Colonic mucosa (tissue), 4 donors: ENCODE results near the gene RANGRF. TPM values are rescaled to one million over a fixed set of nuclear protein-coding genes. Genes with fewer than 3 reads are reported as not detected.

ENCODE experiments used
- DNase-seq: peaks from one replicate; pipeline ENCODE4 v3.0.0-alpha.2; 2020
- H3K27ac ChIP-seq: fragments of 200-600 bp; one replicate; pipeline ENCODE4 v1.8.0; 2021
- H3K27me3 ChIP-seq: fragments of 200-600 bp; one replicate; pipeline ENCODE4 v1.8.0; 2021
- H3K36me3 ChIP-seq: fragments of 200-600 bp; one replicate; pipeline ENCODE4 v1.8.0; 2021
- H3K4me1 ChIP-seq: fragments of 200-600 bp; one replicate; pipeline ENCODE4 v1.8.0; 2021; ENCODE audit warnings: mild to moderate bottlenecking
- H3K4me3 ChIP-seq: fragments of 200-600 bp; one replicate; pipeline ENCODE4 v1.8.0; 2021
- H3K9ac ChIP-seq, 2 donors: one replicate each; pipeline ENCODE4 v1.7.0; 2013; ENCODE audit warnings: control low read depth in 2 of 2, low read depth in 2 of 2, low read length in 2 of 2
- H3K9me3 ChIP-seq: fragments of 200-600 bp; one replicate; pipeline ENCODE4 v1.8.0; 2021
- CTCF ChIP-seq: fragments of 200-600 bp; IDR thresholded peaks from one replicate; pipeline ENCODE4 v1.8.0; 2022; ENCODE audit warnings: antibody characterized with exemption, mild to moderate bottlenecking
- intact Hi-C: fragments of 100-400 bp; cut with DNase I; formaldehyde crosslinking; loops from one replicate; pipeline ENCODE4 v1.14.1; 2022
- total RNA-seq, 2 donors: library from RNA; stranded (reverse); fragmentation: NEBNext Ultra II Directional in 1 of 2; extraction: Animal tissue kit (Norgen Biotek cat#: 25700) in 1 of 2; gene quantifications; one replicate each; pipeline ENCODE4 v1.2.1, GENCODE V29; 2021
- donor health status: healthy.
- donor health status: DM: no; HTN: no; CAD: no.
- donor health status: DM: no; HTN: no; CAD: no.

The RANGRF gene
- total RNA-seq, 2 donors from 2014 or later, result 16.8 to 26.5 TPM

- no peak for DNase-seq
- no peak for TF ChIP-seq CTCF
- Histone ChIP-seq H3K27me3 (peaks cover 8% of the 10 kb centered on the region), H3K4me1 (no peaks in the 10 kb centered on the region), H3K9ac (no peak overlapping the region), H3K4me3 (no peak overlapping the region), H3K27ac (no peak overlapping the region), H3K36me3 (no peaks in the 10 kb centered on the region), H3K9me3 (no peaks in the 10 kb centered on the region)
- intact Hi-C loops, result no loop called here
Observed at GRCh38 chr17:8324132-8324531, 35.7 kb downstream of the RANGRF start.

GRCh38 chr17:8324923-8325322 lies 36.5 kb downstream of the RANGRF start:
- Histone ChIP-seq H3K4me3 (no peak overlapping the region), H3K27ac (no peak overlapping the region), H3K9ac (no peak overlapping the region), H3K36me3 (no peaks in the 10 kb centered on the region), H3K27me3 (peaks cover 8% of the 10 kb centered on the region), H3K9me3 (no peaks in the 10 kb centered on the region), H3K4me1 (no peaks in the 10 kb centered on the region)
- no peak for TF ChIP-seq CTCF
- intact Hi-C loops, result no loop called here
- no peak for DNase-seq

- no peak for DNase-seq
- TF ChIP-seq CTCF, result no peak
- intact Hi-C loops, result no loop called here
- Histone ChIP-seq H3K27me3 (peaks cover 8% of the 10 kb centered on the region), H3K9ac (peak overlapping the region; percentile 19 to 44), H3K36me3 (no peaks in the 10 kb centered on the region), H3K9me3 (no peaks in the 10 kb centered on the region), H3K4me1 (no peaks in the 10 kb centered on the region), H3K4me3 (peak overlapping the region; percentile 37), H3K27ac (peak overlapping the region; percentile 32)
Observed at GRCh38 chr17:8326511-8327302, 38.2 kb downstream of the RANGRF start.

GRCh38 chr17:8327303-8327649 lies 38.8 kb downstream of the RANGRF start:
- H3K27ac ChIP-seq, result no peak overlapping the region
- no peaks in the 10 kb centered on the region for H3K9me3 ChIP-seq
- peaks cover 8% of the 10 kb centered on the region for H3K27me3 ChIP-seq
- no peaks in the 10 kb centered on the region for H3K36me3 ChIP-seq
- no peak for DNase-seq
- H3K4me3 ChIP-seq, result peak overlapping the region; percentile 37
- TF ChIP-seq CTCF, result no peak
- intact Hi-C loops, result no loop called here
- peak overlapping the region; percentile 19 to 44 for H3K9ac ChIP-seq
- no peaks in the 10 kb centered on the region for H3K4me1 ChIP-seq

DNA sequence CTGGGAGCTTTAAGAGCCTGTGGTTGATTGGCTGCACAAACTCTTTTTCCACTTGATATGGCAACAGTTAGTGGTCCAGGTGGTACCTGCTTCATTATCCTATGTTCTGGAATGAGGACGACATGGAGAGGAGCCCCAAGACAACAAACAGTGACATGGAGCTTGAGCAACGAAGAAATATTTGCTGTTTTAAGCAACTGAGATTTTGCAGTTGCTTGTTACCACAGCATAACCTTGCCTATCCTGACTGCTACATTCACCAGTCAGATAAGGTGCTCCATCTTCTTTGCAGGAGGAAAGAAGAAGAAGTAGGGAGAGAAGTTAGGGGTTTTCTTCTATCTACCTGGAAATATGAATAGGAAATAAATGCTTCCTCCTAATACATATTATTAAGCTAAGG lies 43.7 kb downstream of the RANGRF start:
- Histone ChIP-seq H3K27me3 (peaks cover 3% of the 10 kb centered on the region), H3K27ac (no peak overlapping the region), H3K4me1 (no peaks in the 10 kb centered on the region), H3K9me3 (no peaks in the 10 kb centered on the region), H3K36me3 (no peaks in the 10 kb centered on the region), H3K9ac (no peak overlapping the region), H3K4me3 (no peak overlapping the region)
- DNase-seq, result no peak
- intact Hi-C loops, result no loop called here
- no peak for TF ChIP-seq CTCF
